Astrocyte of the cerebellum (primary cell): Measurements from ENCODE around the gene ZC3HAV1.
A peak's percentile ranks its signal among the peaks of the same experiment; 100 is the strongest.

Source experiments
- DNase-seq: peaks from one replicate; pipeline ENCODE4 v3.0.0-alpha.2; 2011; ENCODE audit warnings: low read depth
- H3K4me3 ChIP-seq: 2 replicates; pipeline ENCODE4 v1.5.1; 2011; ENCODE audit warnings: mild to moderate bottlenecking, low read depth, low read length, moderate library complexity
- CTCF ChIP-seq: IDR thresholded peaks from 2 replicates; pipeline ENCODE4 v1.5.1; 2012; ENCODE audit warnings: low read length, low read depth, moderate library complexity, mild to moderate bottlenecking; ENCODE audit errors: missing control alignments
- in situ Hi-C: cut with HindIII; loops from 2 replicates; pipeline ENCODE4 v1.10.0; 2017; ENCODE audit warnings: low sequenced_read_pairs

The ZC3HAV1 gene

GRCh38 chr7:139016931-139017511 is 92.5 kb downstream of the ZC3HAV1 start:
- in situ Hi-C loops: no loop called here
- peak; percentile 49 for DNase-seq
- no peak overlapping the region for H3K4me3 ChIP-seq
- TF ChIP-seq CTCF: peak; percentile 78

- TF ChIP-seq CTCF: no peak
Observed at GRCh38 chr7:139011373-139011772, 98.1 kb downstream of the ZC3HAV1 start.

GRCh38 chr7:139004321-139005090 is 105.0 kb downstream of the ZC3HAV1 start:
- in situ Hi-C loops: no loop called here
- no peak for DNase-seq
- no peak overlapping the region for H3K4me3 ChIP-seq
- no peak for TF ChIP-seq CTCF

More at GRCh38 chr7:139011373-139011772, 98.1 kb downstream of the ZC3HAV1 start:
- in situ Hi-C loops: no loop called here
- no peak for DNase-seq
- no peak overlapping the region for H3K4me3 ChIP-seq

GRCh38 chr7:138999414-138999813 is 110.1 kb downstream of the ZC3HAV1 start:
- TF ChIP-seq CTCF: no peak
- DNase-seq: no peak
- in situ Hi-C loops: no loop called here
- no peak overlapping the region for H3K4me3 ChIP-seq
